HEK293 (cell line): ENCODE data around the gene NUP88.
A peak's percentile ranks its signal among the peaks of the same experiment; 100 is the strongest.

ENCODE experiments used
- ATF2 ChIP-seq: fragments of 450-650 bp; formaldehyde crosslinking; IDR thresholded peaks from 2 replicates; pipeline ENCODE4 v1.5.1; 2016; ENCODE audit warnings: missing biosample characterization, missing genetic modification characterization, low read depth
- GLI2 ChIP-seq: fragments of 450-650 bp; formaldehyde crosslinking; IDR thresholded peaks from 2 replicates; pipeline ENCODE4; 2017; ENCODE audit warnings: missing biosample characterization, missing genetic modification characterization, low read depth, borderline replicate concordance
- KLF8 ChIP-seq: fragments of 450-650 bp; formaldehyde crosslinking; IDR thresholded peaks from 2 replicates; pipeline ENCODE4 v1.5.1; 2016; ENCODE audit warnings: missing biosample characterization, missing genetic modification characterization
- PATZ1 ChIP-seq: fragments of 450-650 bp; formaldehyde crosslinking; IDR thresholded peaks from 2 replicates; pipeline ENCODE4 v1.5.1; 2016; ENCODE audit warnings: missing biosample characterization, missing genetic modification characterization
- SETDB1 ChIP-seq: IDR thresholded peaks from one replicate; pipeline ENCODE4 v1.6.1; 2017; ENCODE audit warnings: mild to moderate bottlenecking, low read length, moderate library complexity, mixed read lengths; ENCODE audit not compliant: insufficient read length
- TCF7L2 ChIP-seq: IDR thresholded peaks from 2 replicates; pipeline ENCODE4 v1.6.1; 2011; ENCODE audit warnings: low read depth, mild to moderate bottlenecking, inconsistent platforms, low read length, moderate library complexity, borderline replicate concordance
- ZBTB20 ChIP-seq: fragments of 450-650 bp; formaldehyde crosslinking; IDR thresholded peaks from 2 replicates; pipeline ENCODE4 v1.5.1; 2016; ENCODE audit warnings: missing biosample characterization, missing genetic modification characterization
- ZBTB7A ChIP-seq: fragments of 450-650 bp; formaldehyde crosslinking; IDR thresholded peaks from 2 replicates; pipeline ENCODE4 v1.5.1; 2016; ENCODE audit warnings: low read depth, missing biosample characterization, missing genetic modification characterization
- ZNF148 ChIP-seq: fragments of 450-650 bp; formaldehyde crosslinking; IDR thresholded peaks from 2 replicates; pipeline ENCODE4 v1.5.0; 2017; ENCODE audit warnings: missing biosample characterization, missing genetic modification characterization, borderline replicate concordance
- ZNF2 ChIP-seq: fragments of 450-650 bp; formaldehyde crosslinking; IDR thresholded peaks from 2 replicates; pipeline ENCODE4 v1.5.1; 2016; ENCODE audit warnings: missing biosample characterization, missing genetic modification characterization
- ZNF214 ChIP-seq: fragments of 450-650 bp; formaldehyde crosslinking; IDR thresholded peaks from 2 replicates; pipeline ENCODE4 v1.5.1; 2017; ENCODE audit warnings: missing biosample characterization, mild to moderate bottlenecking, missing genetic modification characterization, borderline replicate concordance
- ZNF221 ChIP-seq: fragments of 450-650 bp; formaldehyde crosslinking; IDR thresholded peaks from 2 replicates; pipeline ENCODE4 v1.5.1; 2017; ENCODE audit warnings: missing biosample characterization, missing genetic modification characterization, borderline replicate concordance
- ZNF239 ChIP-seq: fragments of 450-650 bp; formaldehyde crosslinking; IDR thresholded peaks from 2 replicates; pipeline ENCODE4 v1.5.1; 2016; ENCODE audit warnings: missing biosample characterization, missing genetic modification characterization
- ZNF26 ChIP-seq: fragments of 450-650 bp; formaldehyde crosslinking; IDR thresholded peaks from 2 replicates; pipeline ENCODE4 v1.5.1; 2016; ENCODE audit warnings: missing biosample characterization, missing genetic modification characterization
- ZNF292 ChIP-seq: fragments of 450-650 bp; formaldehyde crosslinking; IDR thresholded peaks from 2 replicates; pipeline ENCODE4 v1.5.1; 2016; ENCODE audit warnings: low read depth, missing biosample characterization, missing genetic modification characterization, borderline replicate concordance
- ZNF341 ChIP-seq: fragments of 450-650 bp; formaldehyde crosslinking; IDR thresholded peaks from 2 replicates; pipeline ENCODE4; 2016; ENCODE audit warnings: low read depth, missing biosample characterization, missing genetic modification characterization
- ZNF362 ChIP-seq: fragments of 450-650 bp; formaldehyde crosslinking; IDR thresholded peaks from 2 replicates; pipeline ENCODE4 v1.5.1; 2016; ENCODE audit warnings: missing biosample characterization, missing genetic modification characterization
- ZNF423 ChIP-seq: fragments of 450-650 bp; formaldehyde crosslinking; IDR thresholded peaks from 2 replicates; pipeline ENCODE4 v1.5.1; 2016; ENCODE audit warnings: missing biosample characterization, missing genetic modification characterization
- ZNF426 ChIP-seq: fragments of 450-650 bp; formaldehyde crosslinking; IDR thresholded peaks from 2 replicates; pipeline ENCODE4 v1.5.1; 2017; ENCODE audit warnings: missing biosample characterization, missing genetic modification characterization, mild to moderate bottlenecking, inconsistent platforms, moderate library complexity
- ZNF513 ChIP-seq: fragments of 450-650 bp; IDR thresholded peaks from 2 replicates; pipeline ENCODE4 v1.5.1; 2018; ENCODE audit warnings: missing biosample characterization, missing genetic modification characterization
- ZNF621 ChIP-seq: fragments of 450-650 bp; formaldehyde crosslinking; IDR thresholded peaks from 2 replicates; pipeline ENCODE4 v1.5.1; 2017; ENCODE audit warnings: missing biosample characterization, missing genetic modification characterization
- ZNF626 ChIP-seq: fragments of 450-650 bp; sonication (Bioruptor Pico); formaldehyde crosslinking; IDR thresholded peaks from 2 replicates; pipeline ENCODE4 v1.5.1; 2018; ENCODE audit warnings: missing biosample characterization, missing genetic modification characterization, inconsistent platforms
- ZNF654 ChIP-seq: fragments of 450-650 bp; formaldehyde crosslinking; IDR thresholded peaks from 2 replicates; pipeline ENCODE4 v1.5.1; 2016; ENCODE audit warnings: low read depth, missing biosample characterization, missing genetic modification characterization
- ZNF670 ChIP-seq: fragments of 450-650 bp; formaldehyde crosslinking; IDR thresholded peaks from 2 replicates; pipeline ENCODE4 v1.5.1; 2016; ENCODE audit warnings: missing biosample characterization, missing genetic modification characterization, low read depth
- ZNF692 ChIP-seq: fragments of 450-650 bp; formaldehyde crosslinking; IDR thresholded peaks from 2 replicates; pipeline ENCODE4 v1.5.1; 2016; ENCODE audit warnings: missing biosample characterization, missing genetic modification characterization
- ZNF747 ChIP-seq: fragments of 450-650 bp; formaldehyde crosslinking; IDR thresholded peaks from 2 replicates; pipeline ENCODE4 v1.5.1; 2016; ENCODE audit warnings: missing biosample characterization, missing genetic modification characterization
- ZNF791 ChIP-seq: fragments of 450-650 bp; formaldehyde crosslinking; IDR thresholded peaks from 2 replicates; pipeline ENCODE4 v1.5.1; 2016; ENCODE audit warnings: missing biosample characterization, missing genetic modification characterization
- ZNF792 ChIP-seq: fragments of 450-650 bp; formaldehyde crosslinking; IDR thresholded peaks from 2 replicates; pipeline ENCODE4 v1.5.1; 2016; ENCODE audit warnings: missing biosample characterization, missing genetic modification characterization
- ZXDB ChIP-seq: fragments of 450-650 bp; formaldehyde crosslinking; IDR thresholded peaks from 2 replicates; pipeline ENCODE4 v1.5.1; 2016; ENCODE audit warnings: missing biosample characterization, missing genetic modification characterization

Gene NUP88

GRCh38 chr17:5419356-5419958, at the start of gene NUP88 (continued):
- no peak for TF ChIP-seq ZNF654 (tag by site-specific recombination)
- TF ChIP-seq PATZ1 (tag by site-specific recombination) = peak; percentile 31; the same call in 1 of the 2 replicates
- peak; percentile 45; the same call in 1 of the 2 replicates for TF ChIP-seq ZNF692
- TF ChIP-seq ZNF2 = peak; percentile 61; the same call in 1 of the 2 replicates
- TF ChIP-seq ZNF239 (tag by site-specific recombination) = no peak
- TF ChIP-seq ZNF292 (tag by site-specific recombination) = no peak
- TF ChIP-seq ZNF341 (tag by site-specific recombination) = peak; percentile 90
- TF ChIP-seq ZNF148 (tag by site-specific recombination) = no peak
- no peak for TF ChIP-seq ZNF426 (tag by site-specific recombination)
- peak; percentile 34 for TF ChIP-seq SETDB1
- TF ChIP-seq TCF7L2 = no peak
- no peak for TF ChIP-seq ZNF626 (tag by site-specific recombination)
- no peak for TF ChIP-seq ZNF214
- no peak for TF ChIP-seq ZBTB20 (tag by site-specific recombination)
- no peak for TF ChIP-seq GLI2
- no peak for TF ChIP-seq ZNF423
- no peak for TF ChIP-seq ZNF221
- TF ChIP-seq ZNF513 (tag by site-specific recombination) = no peak
- TF ChIP-seq ZNF791 (tag by site-specific recombination) = no peak
- TF ChIP-seq ZNF26 (tag by site-specific recombination) = no peak
- no peak for TF ChIP-seq ZNF747 (tag by site-specific recombination)
- peak; percentile 24; the same call in 1 of the 2 replicates for TF ChIP-seq KLF8 (tag by site-specific recombination)
- no peak for TF ChIP-seq ZNF362 (tag by site-specific recombination)
- no peak for TF ChIP-seq ATF2 (tag by site-specific recombination)
- no peak for TF ChIP-seq ZNF670
- TF ChIP-seq ZXDB (tag by site-specific recombination) = no peak
- peak; percentile 86 for TF ChIP-seq ZBTB7A (tag by site-specific recombination)
- TF ChIP-seq ZNF792 (tag by site-specific recombination) = no peak
- TF ChIP-seq ZNF621 (tag by site-specific recombination) = no peak
